GM19397 (cell line): Measurements from ENCODE around the gene SLC28A3.
"Not testable (repeated sequence)": the region's sequence is repeated elsewhere in the genome, so short reads cannot be mapped to it uniquely, and the experiment has no call there.

Experiments
- ATAC-seq: cut with Tn5 transposase; IDR thresholded peaks from one replicate; pipeline ENCODE4 v1.9.1; 2021; ENCODE audit warnings: mild to moderate bottlenecking, moderate library complexity; ENCODE audit not compliant: unreplicated experiment

SLC28A3 gene, protein sequence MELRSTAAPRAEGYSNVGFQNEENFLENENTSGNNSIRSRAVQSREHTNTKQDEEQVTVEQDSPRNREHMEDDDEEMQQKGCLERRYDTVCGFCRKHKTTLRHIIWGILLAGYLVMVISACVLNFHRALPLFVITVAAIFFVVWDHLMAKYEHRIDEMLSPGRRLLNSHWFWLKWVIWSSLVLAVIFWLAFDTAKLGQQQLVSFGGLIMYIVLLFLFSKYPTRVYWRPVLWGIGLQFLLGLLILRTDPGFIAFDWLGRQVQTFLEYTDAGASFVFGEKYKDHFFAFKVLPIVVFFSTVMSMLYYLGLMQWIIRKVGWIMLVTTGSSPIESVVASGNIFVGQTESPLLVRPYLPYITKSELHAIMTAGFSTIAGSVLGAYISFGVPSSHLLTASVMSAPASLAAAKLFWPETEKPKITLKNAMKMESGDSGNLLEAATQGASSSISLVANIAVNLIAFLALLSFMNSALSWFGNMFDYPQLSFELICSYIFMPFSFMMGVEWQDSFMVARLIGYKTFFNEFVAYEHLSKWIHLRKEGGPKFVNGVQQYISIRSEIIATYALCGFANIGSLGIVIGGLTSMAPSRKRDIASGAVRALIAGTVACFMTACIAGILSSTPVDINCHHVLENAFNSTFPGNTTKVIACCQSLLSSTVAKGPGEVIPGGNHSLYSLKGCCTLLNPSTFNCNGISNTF

DNA sequence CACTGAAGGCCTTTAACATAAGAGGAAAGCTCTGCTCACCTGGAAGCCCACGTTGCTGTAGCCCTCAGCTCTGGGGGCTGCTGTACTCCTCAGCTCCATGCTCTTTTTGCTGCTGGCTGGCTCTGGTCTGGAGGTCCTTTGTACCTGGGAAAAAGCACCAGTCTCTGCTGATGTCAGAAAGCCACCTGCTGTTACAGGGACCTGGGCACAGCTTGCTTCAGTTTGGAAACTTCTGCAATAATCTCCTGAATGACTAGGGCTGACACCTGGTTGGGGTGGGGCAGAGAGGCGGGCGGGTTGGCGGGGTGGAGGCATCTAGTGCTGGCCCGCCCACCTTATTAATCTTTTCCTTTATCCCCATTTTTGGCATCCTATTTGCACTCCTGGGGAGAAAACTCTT, at the start of gene SLC28A3:
TSS of gene SLC28A3 (minus strand) at position 224 of the 400 bp plus-strand sequence. CDS start at position 99, 125 bp downstream.
- ATAC-seq, result no peak

DNA sequence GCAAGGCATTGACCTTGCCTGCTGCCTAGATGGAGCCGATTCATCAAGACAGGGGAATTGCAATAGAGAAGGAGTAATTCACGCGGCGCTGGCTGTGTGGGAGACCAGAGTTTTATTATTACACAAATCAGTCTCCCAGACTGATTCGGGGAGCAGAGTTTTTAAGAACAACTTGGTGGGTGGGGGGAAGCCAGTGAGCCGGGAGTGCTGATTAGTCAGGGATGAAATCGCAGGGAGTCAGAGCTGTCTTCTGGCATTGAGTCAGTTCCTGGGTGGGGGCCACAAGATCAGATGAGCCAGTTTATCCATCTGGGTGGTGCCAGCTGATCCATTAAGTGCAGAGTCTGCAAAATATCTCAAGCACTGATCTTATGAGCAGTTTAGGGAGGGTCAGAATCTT, 49.7 kb upstream of the SLC28A3 start:
- not testable (repeated sequence) for ATAC-seq

DNA sequence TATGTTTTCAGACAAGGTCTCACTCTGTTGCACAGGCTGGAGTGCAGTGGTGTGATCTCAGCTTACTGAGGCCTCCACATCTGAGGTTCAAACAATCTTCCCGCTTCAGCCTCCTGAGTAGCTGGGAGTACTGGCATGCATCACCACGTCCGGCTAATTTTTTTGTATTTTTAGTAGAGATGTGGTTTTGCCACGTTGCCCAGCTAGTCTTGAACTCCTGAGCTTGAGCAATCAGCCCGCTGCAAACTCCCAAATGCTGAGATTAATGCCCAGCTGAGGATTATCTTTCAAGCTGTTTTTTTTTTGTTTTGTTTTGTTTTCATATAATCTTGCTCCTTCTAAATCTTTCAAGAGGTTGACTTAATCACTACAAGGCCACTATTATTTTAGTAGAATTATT, 47.3 kb upstream of the SLC28A3 start:
- no peak for ATAC-seq

DNA sequence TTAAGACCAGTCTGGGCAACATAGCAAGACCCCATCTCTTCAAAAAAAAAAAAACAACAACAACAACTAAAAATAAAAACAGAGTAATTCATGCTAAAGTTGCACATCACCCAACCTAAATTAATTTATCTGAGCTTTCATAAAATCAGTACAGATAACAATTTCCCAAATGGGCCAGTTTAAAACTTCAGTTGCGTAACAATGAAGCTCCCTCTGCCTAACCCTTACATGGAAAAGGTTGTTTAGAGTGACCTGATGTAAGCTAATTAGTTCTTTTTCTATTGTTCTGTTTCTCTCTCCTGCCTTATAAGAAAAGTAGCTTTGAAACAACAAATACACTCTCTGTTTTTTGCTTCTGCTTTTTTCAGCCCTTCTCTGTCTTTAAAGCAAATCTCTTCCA, 46.2 kb upstream of the SLC28A3 start:
- no peak for ATAC-seq

DNA sequence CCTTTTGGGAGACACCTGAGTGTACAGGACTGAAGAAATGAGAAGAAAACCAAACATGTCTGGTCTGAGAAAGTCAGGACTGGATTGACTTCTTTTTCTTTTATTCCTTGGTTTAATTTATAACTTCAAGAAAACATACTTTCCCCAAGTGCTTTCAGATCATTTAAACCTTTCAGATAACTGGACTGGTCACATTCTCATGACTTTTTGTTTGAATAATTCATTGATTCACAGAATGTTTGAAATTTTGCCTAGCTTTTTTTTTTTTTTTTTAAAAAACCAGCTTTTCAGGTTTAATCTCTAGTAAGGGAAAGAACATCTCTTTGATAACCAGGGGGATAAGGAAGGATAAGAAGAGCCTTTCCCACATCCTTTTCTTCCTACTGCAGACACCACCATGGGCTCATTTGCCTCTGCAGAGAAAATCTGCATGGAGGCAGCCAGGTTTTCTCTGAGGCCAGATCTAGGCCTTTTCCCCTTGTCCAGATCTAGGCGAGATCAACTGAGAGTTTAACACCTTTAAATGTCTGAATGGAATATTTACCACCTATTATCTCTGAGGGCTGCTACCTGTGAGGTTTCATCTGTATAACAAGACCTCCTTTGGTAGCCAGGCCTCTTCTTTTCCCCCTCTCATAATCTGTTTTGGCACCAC, 45.0 kb upstream of the SLC28A3 start:
- no peak for ATAC-seq

DNA sequence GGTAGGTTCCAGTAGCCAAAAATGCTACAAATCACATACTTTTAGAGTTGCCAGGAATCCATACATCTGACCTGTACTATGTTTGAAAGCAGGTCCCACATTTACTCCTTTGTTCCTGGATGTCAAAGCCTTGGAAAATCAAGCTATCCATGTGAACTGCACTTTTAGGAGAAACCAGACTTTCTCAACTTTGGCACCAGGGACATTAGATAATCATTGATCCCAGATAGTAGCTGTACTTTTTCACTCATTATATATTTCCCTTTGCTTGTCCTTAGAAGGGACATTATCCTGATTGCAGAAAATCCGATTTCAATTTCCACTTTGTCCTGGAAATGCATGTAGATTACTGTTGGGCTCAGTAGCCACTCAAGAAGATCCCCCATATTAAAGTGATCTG, 44.1 kb upstream of the SLC28A3 start:
- ATAC-seq, result no peak

DNA sequence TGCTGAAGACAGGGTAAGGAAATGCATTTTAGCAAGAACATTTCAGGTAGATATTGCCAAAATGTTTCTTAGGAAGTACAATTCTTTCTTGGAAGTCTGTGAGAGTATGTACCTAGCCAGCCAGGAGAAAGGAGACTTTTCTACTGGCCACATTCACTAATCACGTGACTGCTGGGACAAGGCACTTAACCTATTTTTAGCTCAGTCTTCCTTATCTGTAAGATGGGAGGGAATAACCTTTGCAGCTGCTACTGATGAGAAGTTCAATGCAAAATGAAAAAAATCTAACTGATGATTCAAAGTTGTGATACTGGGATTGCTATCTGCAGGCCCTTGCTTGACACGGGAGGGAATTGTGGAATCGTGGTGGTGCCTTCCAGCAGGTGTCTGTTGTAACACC, 42.6 kb upstream of the SLC28A3 start:
- ATAC-seq, result no peak

DNA sequence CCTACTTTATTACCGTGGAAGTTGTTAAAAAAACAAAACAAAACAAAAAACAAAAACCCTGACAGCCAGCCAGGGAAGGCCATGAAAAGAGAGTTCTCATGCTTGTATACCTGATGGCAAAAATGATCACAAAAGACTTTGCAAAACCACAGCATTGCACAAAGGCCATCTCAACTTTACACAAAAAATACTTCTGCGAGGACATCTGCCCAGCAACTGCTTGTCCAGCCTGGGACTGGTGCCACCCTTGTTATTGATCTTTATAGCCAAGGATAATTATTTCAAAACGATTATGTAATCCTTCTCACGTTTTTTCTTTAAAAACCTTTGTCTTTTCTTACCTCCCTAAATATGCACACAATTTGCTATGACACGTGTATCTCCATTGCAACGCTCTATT, 42.2 kb upstream of the SLC28A3 start:
- no peak for ATAC-seq

DNA sequence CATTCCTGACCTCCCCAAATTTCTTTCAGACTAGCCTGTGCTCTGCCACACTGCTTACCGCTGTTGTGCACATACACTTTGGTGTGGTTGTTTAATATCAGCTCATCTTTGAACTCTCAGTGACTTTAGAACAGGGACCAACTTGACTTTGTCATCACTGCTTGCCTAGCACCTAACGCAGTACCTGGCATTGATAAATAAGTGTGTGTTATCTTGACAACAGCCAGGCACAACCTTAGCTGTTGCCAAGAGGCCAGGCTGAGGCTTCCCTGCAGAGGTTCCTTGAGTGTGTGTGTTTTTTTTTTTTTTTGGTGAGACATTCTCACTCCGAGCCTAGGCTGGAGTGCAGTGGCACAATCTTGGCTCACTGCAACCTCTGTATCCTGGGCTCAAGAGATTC, 41.0 kb upstream of the SLC28A3 start:
- no peak for ATAC-seq

DNA sequence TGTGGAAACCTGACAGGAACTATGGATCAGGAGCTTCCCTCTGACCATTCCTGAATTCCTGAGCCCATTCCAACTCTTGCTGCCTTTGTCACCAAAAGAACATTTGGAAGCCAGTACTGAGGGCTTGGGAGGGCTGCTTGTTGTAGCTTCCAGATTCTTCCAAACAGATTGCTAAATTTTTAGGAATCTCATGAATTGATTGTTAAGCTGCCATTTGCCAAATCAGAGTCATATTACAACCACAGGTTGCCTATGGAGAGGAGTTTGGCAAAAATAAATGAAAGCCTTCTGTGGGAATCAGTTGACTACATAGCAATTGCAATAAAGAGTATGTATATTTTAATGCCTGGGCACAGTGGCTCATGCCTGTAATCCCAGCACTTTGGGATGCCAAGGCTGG, 39.2 kb upstream of the SLC28A3 start:
- no peak for ATAC-seq

DNA sequence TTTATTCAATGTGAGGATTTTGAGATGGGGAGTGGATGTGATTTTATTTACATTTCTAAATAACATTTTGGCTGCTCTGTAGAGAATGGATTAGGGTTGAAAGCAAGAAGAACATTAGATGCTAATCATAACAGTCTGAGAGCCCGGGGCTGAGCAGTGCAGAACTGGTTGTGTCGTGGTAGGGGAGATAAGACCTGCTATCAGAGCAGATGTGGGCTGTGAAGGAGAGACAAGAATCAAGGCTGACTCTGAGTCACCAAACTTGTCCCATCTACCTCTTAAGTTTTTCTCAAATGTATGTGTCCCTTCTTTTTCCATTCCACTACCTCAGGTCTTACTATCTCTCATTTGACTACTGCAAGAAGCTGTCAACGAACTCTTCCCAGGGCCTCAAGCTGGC, 35.4 kb upstream of the SLC28A3 start:
- no peak for ATAC-seq

DNA sequence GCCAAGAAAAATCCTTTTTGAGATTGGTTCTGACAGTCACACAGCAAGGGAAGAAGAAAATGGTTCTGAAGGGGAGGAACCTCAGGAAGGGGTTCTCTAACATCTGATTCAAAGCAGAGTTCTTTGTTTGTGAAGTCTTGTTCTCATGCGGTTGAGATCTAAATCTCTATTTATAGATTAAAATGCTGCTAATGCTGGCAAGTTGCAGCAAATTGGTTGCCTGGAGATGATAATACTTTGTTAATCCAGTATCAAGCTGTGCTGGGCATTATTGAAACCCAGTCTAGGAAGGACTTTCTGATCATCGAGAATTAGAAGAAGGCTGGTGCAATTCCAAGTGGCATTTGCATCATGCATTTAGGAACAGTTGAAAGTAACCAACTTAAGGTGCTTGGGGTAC, 34.0 kb upstream of the SLC28A3 start:
- ATAC-seq, result no peak

DNA sequence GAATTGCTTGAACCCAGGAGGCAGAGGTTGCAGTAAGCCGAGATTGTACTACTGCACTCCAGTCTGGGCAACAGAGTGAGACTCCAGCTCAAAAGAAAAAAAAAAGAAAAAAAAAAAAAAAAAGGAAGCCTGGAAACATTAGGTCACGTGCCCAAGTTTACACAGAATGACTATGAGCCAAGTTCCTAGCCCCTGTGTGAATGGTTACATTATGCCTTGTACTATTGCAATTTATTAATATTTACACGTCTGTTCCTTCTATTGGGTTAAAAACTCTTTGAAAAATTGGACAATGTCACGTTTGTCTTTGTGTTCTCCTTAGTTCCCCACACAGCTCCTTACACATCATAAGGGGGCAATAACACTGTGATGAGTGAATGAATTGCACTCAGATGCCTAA, 33.5 kb upstream of the SLC28A3 start:
- ATAC-seq, result no peak

DNA sequence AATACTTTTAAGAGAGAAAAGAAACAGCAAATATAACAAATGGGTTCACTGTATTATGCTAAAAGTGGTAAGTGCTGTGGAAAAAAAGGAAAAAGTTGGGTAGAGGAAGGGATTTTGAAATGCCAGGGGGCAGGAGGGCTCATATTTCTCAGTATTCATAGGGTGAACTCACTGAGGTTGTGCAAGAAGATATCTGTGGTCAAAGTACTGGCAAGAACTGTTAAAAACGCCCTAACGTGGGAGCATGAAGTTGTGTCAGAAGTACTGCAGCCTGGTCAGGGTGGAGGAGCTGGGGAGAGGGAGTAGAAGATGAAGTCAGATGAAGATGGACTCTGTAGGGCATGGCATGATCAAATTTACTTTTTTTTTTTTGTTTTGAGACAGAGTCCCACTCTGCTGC, 31.2 kb upstream of the SLC28A3 start:
- ATAC-seq, result no peak

DNA sequence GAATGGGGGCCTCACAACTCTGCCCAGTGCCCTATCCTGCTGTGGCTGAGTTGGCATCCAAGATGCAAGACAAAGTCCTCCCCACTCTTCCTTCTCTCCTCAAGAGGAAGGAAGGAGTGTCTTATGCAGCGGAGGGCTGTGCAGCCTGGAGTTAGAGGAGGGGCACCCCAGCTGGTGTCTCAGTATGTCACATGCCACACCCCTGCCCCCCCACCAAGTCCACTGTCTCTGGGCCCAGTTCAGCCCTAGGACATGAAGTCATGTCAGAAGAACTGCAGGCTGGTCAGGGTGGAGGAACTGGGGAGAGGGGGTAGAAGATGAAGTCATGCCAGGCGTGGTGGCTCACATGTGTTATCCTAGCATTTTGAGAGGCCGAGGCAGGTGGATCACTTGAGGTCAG, 28.0 kb upstream of the SLC28A3 start:
- no peak for ATAC-seq

DNA sequence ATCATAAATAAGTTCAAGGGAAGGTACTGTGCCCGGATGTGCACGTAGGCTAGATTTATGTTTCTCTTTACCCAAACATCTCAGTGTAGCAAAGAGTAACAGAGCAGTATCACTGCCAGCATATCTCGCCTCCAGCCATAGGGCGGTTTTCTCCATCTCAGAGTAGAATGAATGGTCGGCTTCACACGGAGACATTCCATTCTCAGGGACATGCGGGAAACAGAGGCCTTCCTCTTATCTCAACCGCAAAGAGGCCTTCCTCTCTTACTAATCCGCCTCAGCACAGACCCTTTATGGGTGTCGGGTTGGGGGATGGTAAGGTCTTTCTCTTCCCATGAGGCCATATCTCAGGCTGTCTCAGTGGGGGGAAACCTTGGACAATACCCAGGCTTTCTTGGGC, 27.2 kb upstream of the SLC28A3 start:
- not testable (repeated sequence) for ATAC-seq

DNA sequence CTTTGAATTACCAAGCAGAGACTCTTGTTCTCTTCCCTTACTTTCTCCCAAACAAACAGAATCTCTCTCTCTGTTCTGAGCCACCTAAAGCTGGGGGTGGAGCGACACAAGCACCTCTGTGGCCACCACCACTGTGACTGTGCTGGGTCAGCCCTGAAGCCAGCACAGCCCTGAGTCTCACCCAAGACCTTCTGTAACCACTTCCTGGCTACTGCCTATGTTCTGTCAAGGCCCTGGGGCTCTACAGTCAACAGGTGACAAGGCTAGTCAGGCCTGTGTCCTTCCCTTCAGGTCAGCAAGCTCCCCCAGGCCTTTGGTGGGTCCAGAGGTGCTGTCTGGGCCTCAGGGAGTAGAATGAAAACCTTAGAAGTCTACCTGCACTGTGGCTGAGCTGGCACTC, 26.1 kb upstream of the SLC28A3 start:
- ATAC-seq, result no peak

DNA sequence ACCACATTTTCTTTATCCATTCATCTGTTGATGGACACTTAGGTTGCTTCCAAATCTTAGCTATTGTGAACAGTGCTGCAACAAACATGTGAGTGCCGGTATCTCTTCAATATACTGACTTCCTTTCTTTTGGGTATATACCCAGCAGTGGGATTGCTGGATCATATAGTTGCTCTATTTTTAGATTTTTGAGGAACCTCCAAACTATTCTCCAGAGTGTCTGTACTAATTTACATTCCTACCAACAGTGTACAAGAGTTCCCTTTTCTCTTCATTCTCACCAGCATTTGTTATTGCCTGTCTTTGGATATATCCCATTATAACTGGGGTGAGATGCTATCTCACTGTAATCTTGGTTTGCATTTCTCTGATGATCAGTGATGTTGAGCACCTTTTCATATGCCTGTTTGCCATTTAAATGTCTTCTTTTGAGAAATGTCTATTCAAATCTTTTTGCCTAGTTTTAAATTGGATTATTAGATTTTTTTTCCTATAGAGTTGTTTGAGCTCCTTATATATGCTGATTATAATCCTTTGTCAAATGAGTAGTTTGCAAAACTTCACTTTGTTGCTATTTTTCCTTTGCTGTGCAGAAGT, 24.4 kb upstream of the SLC28A3 start:
- ATAC-seq, result not testable (repeated sequence)

DNA sequence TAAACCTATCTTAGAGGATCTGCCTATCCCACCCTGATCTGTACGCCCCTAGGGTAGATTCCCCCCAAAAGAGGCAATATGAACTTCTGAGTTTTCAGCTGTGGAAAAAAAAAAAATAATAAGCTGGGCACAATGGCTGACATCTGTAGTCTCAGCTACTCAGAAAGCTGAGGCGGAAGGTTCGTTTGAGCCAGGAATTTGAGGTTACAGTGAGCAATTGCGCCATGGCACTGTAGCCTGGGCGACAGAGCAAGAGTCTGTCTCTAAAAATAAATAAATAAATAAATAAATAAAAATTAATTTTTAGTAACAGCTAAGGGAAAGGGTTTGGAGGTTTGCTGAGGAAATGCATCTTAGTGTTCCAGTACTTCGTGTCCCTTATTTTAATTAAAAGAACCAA, 21.1 kb upstream of the SLC28A3 start:
- ATAC-seq, result no peak

DNA sequence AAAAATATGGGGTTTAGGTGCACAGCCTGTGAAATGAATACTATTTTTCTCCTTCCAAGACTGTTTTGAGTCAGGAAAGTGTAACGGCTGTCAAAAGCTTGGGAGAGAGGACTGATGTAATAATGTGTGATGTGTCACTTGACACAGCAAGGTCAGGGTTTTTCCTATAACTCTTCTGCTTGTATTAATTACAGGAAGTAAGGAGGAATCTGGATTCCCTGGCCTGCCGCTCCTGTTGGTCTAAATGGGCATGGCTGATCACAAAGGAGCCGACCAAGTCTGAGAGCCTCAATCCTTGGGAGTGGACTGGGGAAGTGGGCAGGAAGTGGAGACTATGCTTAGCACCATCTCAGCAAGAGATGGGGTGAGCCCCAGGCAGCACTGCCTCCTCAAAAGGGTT, 16.7 kb upstream of the SLC28A3 start:
- ATAC-seq, result no peak

DNA sequence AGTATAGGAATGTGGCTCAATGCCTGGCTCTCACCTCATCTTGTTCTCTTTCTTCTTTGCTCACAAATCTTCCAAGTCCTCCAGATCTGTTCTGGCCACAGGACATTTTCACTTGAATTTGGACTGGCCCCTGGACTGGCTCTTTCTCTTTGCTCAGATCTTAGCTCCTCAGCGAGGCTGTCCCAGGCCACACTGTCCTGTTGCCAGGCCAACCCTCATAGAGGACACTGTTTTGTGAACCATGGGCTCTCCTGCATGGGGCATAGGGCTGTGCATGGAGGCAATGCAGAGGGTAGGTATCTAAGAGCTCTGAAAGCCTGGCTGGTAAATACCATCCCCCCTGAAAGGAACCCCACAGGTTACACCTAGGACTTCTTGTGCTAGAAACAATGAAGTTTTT, 13.5 kb upstream of the SLC28A3 start:
- ATAC-seq, result no peak

DNA sequence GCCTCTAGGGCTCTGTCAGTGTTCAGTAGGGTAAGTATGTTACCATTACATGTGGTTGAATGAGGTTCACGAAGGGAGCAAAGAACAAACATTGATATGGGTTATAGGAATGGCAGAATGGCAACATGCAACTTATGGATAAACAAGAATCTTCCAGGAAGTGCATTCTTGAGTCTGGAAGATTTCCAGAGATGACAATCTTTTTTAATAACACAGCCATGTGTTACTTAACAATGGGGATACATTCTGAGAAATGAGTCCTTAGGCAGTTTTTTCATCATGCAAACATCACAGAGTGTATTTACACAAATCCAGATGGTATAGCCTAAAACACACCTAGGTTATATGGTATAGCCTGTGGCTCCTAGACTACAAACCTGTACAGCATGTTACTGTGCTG, 9.1 kb upstream of the SLC28A3 start:
- no peak for ATAC-seq
